Bronchial smooth muscle cell (primary cell): ENCODE results near the gene ERMARD. TPM values are rescaled to one million over a fixed set of nuclear protein-coding genes. Genes with fewer than 3 reads are reported as not detected.

ENCODE experiments used
- total RNA-seq: library from RNA; depleted of rRNA; stranded (reverse); fragments of >200 nt; gene quantifications from 2 replicates; pipeline ENCODE4 v1.2.1, GENCODE V29; 2014

The ERMARD gene
- 29.8 and 38.9 TPM in 2 replicates for total RNA-seq

GRCh38 chr6:169751242-169752073 lies at the start of gene ERMARD, which contains the start of gene DYNLT2:
Gene ERMARD, plus strand, starts transcription at chr6:169751622. Its CDS starts 36 bp downstream, at chr6:169751658.
Gene DYNLT2, minus strand, starts transcription at chr6:169751572. Its CDS starts 114 bp downstream, at chr6:169751458.

GRCh38 chr6:169701954-169702839 lies 49.2 kb upstream of the ERMARD start, which contains the start of the genes C6orf120 and WDR27:
Gene C6orf120, plus strand, starts transcription at chr6:169702126. Its CDS starts 334 bp downstream, at chr6:169702460.
Gene WDR27, minus strand, starts transcription at chr6:169702029. Its CDS starts 13,024 bp downstream, at chr6:169689005.

GRCh38 chr6:169724494-169725124 lies 26.8 kb upstream of the ERMARD start, which contains the start of gene PHF10:
Gene PHF10, minus strand, starts transcription at chr6:169724500. Its CDS starts 569 bp downstream, at chr6:169723931.

Other genes starting within 250 kb of the ERMARD start
- 13.7 and 16.2 TPM in 2 replicates for gene WDR27, start 49.6 kb upstream of the ERMARD start, total RNA-seq
- gene C6orf120, start 49.5 kb upstream of the ERMARD start, total RNA-seq = 35.8 and 36.4 TPM in 2 replicates
- 8.7 and 10.2 TPM in 2 replicates for gene PHF10, start 27.1 kb upstream of the ERMARD start, total RNA-seq
- gene DYNLT2, start 50 bp upstream of the ERMARD start, total RNA-seq = 0.26 and 0.63 TPM in 2 replicates